Keratinocyte (primary cell): ENCODE measurements around the gene CALCB. TPM values are rescaled to one million over a fixed set of nuclear protein-coding genes. Genes with fewer than 3 reads are reported as not detected.
A peak's percentile ranks its signal among the peaks of the same experiment; 100 is the strongest.

Source experiments
- DNase-seq: peaks from one replicate; pipeline ENCODE4 v3.0.0-alpha.2; 2011; ENCODE audit warnings: low read depth, missing footprints, low spot score
- FAIRE-seq: peaks from 2 replicates; lab custom pipeline; 2011; peaks lifted over from hg19 to GRCh38; lab: Jason Lieb, UNC
- H2AFZ ChIP-seq: 2 replicates; pipeline ENCODE4 v1.6.0; 2012; ENCODE audit warnings: low read length, control low read depth, inconsistent platforms; ENCODE audit not compliant: control insufficient read depth
- H3K27ac ChIP-seq: 2 replicates; pipeline ENCODE4 v1.5.1; 2011; ENCODE audit warnings: low read length; ENCODE audit not compliant: control insufficient read depth, insufficient read depth
- H3K27me3 ChIP-seq: 3 replicates; pipeline ENCODE4 v1.6.0; 2011; ENCODE audit warnings: low read length; ENCODE audit not compliant: control insufficient read depth, insufficient read depth; ENCODE audit errors: extremely low read depth
- H3K36me3 ChIP-seq, 2 experiments: 2 replicates in 1 of 2; 3 replicates in 1 of 2; pipeline ENCODE4 v1.5.1; 2011; ENCODE audit warnings: low read length in 2 of 2, mild to moderate bottlenecking in 1 of 2; ENCODE audit not compliant: control insufficient read depth in 2 of 2, insufficient read depth in 2 of 2; ENCODE audit errors: extremely low read depth in 1 of 2
- H3K4me1 ChIP-seq: 3 replicates; pipeline ENCODE4 v1.5.1; 2011; ENCODE audit warnings: low read length; ENCODE audit not compliant: control insufficient read depth, insufficient read depth; ENCODE audit errors: extremely low read depth
- H3K4me2 ChIP-seq: 3 replicates; pipeline ENCODE4 v1.6.0; 2011; ENCODE audit warnings: low read depth, low read length; ENCODE audit not compliant: control insufficient read depth, insufficient read depth; ENCODE audit errors: extremely low read depth
- H3K4me3 ChIP-seq, 3 experiments: fragments of 200-600 bp in 1 of 3; sonication (generic) in 1 of 3; 2 replicates in 2 of 3; 3 replicates in 1 of 3; pipeline ENCODE4 v1.5.1; 2011 to 2016; ENCODE audit warnings: low read length in 3 of 3, mild to moderate bottlenecking in 3 of 3, control low read depth in 2 of 3, inconsistent platforms in 1 of 3, low read depth in 1 of 3, mixed read lengths in 1 of 3, mixed run types in 1 of 3, moderate library complexity in 1 of 3; ENCODE audit not compliant: control insufficient read depth in 2 of 3, insufficient read depth in 2 of 3; ENCODE audit errors: extremely low read depth in 1 of 3
- H3K79me2 ChIP-seq: 2 replicates; pipeline ENCODE4 v1.6.0; 2012; ENCODE audit warnings: low read length; ENCODE audit not compliant: control insufficient read depth, insufficient read depth
- H3K9ac ChIP-seq: 3 replicates; pipeline ENCODE4 v1.6.0; 2011; ENCODE audit warnings: low read length; ENCODE audit not compliant: control insufficient read depth, insufficient read depth; ENCODE audit errors: extremely low read depth
- H3K9me1 ChIP-seq: 3 replicates; pipeline ENCODE4 v1.6.0; 2011; ENCODE audit warnings: low read length; ENCODE audit not compliant: control insufficient read depth, insufficient read depth; ENCODE audit errors: extremely low read depth
- H3K9me3 ChIP-seq: 2 replicates; pipeline ENCODE4 v1.5.1; 2012; ENCODE audit warnings: low read depth, low read length; ENCODE audit not compliant: control insufficient read depth
- H4K20me1 ChIP-seq: 3 replicates; pipeline ENCODE4 v1.6.0; 2011; ENCODE audit warnings: low read length; ENCODE audit not compliant: control insufficient read depth, insufficient read depth; ENCODE audit errors: extremely low read depth
- CTCF ChIP-seq, 3 experiments: IDR thresholded peaks in 1 of 3; conservative IDR thresholded peaks in 1 of 3; optimal IDR thresholded peaks in 1 of 3; 2 replicates in 2 of 3; 3 replicates in 1 of 3; pipeline versions ENCODE3 to v1.5.1; 2011; ENCODE audit warnings: low read length in 3 of 3, mild to moderate bottlenecking in 3 of 3, moderate library complexity in 2 of 3, control low read depth in 1 of 3, inconsistent platforms in 1 of 3; ENCODE audit not compliant: insufficient read depth in 2 of 3; ENCODE audit errors: extremely low read depth in 1 of 3
- EZH2 ChIP-seq: IDR thresholded peaks from one replicate; pipeline ENCODE4 v1.6.1; 2012; ENCODE audit warnings: inconsistent platforms, mild to moderate bottlenecking, low read length, moderate library complexity
- dilution Hi-C: fragments of 300-500 bp; cut with MboI; formaldehyde crosslinking; loops from one replicate; pipeline ENCODE4 v1.7.0; 2020; ENCODE audit warnings: low sequenced_read_pairs; ENCODE audit not compliant: extremely low pct_ligation_motif_present
- polyA plus RNA-seq, 5 experiments: library from polyadenylated mRNA; depleted of rRNA in 3 of 5; stranded (reverse) in 3 of 5; stranded (forward) in 1 of 5; unstranded in 1 of 5; fragments of >200 nt; gene quantifications; 1 replicate in 1 of 5; 2 replicates in 3 of 5; 3 replicates in 1 of 5; pipeline versions ENCODE4 v1.2.1 to v1.2.3, GENCODE V29; 2011 to 2012; ENCODE audit warnings: missing spikeins in 2 of 5, low read depth in 1 of 5, low replicate concordance in 1 of 5

Gene CALCB
- polyA plus RNA-seq, 1 donor (not counting 4 experiments of a cell fraction or from before 2014, with no cell fraction given) = not detected

GRCh38 chr11:15107730-15108515 is 34.5 kb downstream of the CALCB start:
- DNase-seq (no peak), FAIRE-seq (peak; percentile 89)
- Histone ChIP-seq H3K4me2 (peak overlapping the region; percentile 84), H3K27me3 (no peaks in the 10 kb centered on the region), H3K27ac (peak overlapping the region; percentile 73), H2AFZ (peak overlapping the region; percentile 4), H3K4me3 (peak overlapping the region in 2 of 3 experiments; percentile 22 to 30), H3K9ac (no peak overlapping the region), H3K9me3 (no peaks in the 10 kb centered on the region), H3K4me1 (peaks cover 39% of the 10 kb centered on the region), H3K79me2 (no peaks in the 10 kb centered on the region), H3K9me1 (no peaks in the 10 kb centered on the region), H4K20me1 (no peaks in the 10 kb centered on the region), H3K36me3 (no peaks in the 10 kb centered on the region)
- TF ChIP-seq EZH2 = no peak
- TF ChIP-seq CTCF (optimal IDR thresholded peaks at IDR 0.05 in 1 of 3, IDR thresholded peaks at IDR 0.05 in 1 of 3, conservative IDR thresholded peaks at IDR 0.05 in 1 of 3; ENCODE audit: extremely low read depth in 1 of 3, insufficient read depth in 2 of 3, low read length in 3 of 3) = no peak
- dilution Hi-C loops = no loop called here

- peaks cover 39% of the 10 kb centered on the region for H3K4me1 ChIP-seq
- no peak overlapping the region for H3K4me2 ChIP-seq
- no peak for DNase-seq
- no peaks in the 10 kb centered on the region for H3K9me1 ChIP-seq
- no peak overlapping the region for H3K9ac ChIP-seq
- no peak for FAIRE-seq
- H3K9me3 ChIP-seq = no peaks in the 10 kb centered on the region
- dilution Hi-C loops = no loop called here
- no peak for TF ChIP-seq CTCF (optimal IDR thresholded peaks at IDR 0.05 in 1 of 3, IDR thresholded peaks at IDR 0.05 in 1 of 3, conservative IDR thresholded peaks at IDR 0.05 in 1 of 3; ENCODE audit: extremely low read depth in 1 of 3, insufficient read depth in 2 of 3, low read length in 3 of 3)
- no peak for TF ChIP-seq EZH2
- no peak overlapping the region for H2AFZ ChIP-seq
- no peaks in the 10 kb centered on the region for H3K79me2 ChIP-seq
- no peaks in the 10 kb centered on the region for H4K20me1 ChIP-seq
- H3K4me3 ChIP-seq = no peak overlapping the region
- H3K27ac ChIP-seq = no peak overlapping the region
- no peaks in the 10 kb centered on the region for H3K36me3 ChIP-seq
- H3K27me3 ChIP-seq = no peaks in the 10 kb centered on the region
These were observed 35.3 kb downstream of the CALCB start for GRCh38 chr11:15108592-15109130.
